Left renal pelvis (tissue), 4 donors: ENCODE data around the gene AEBP2. TPM values are rescaled to one million over a fixed set of nuclear protein-coding genes. Genes with fewer than 3 reads are reported as not detected.
"Not testable (repeated sequence)": the region's sequence is repeated elsewhere in the genome, so short reads cannot be mapped to it uniquely, and the experiment has no call there.

ENCODE experiments used
- DNase-seq, 4 donors: peaks; one replicate each; pipeline ENCODE4 v3.0.0-alpha.2; 2013; ENCODE audit warnings: low read depth in 4 of 4, low spot score in 3 of 4
- polyA plus RNA-seq, 4 donors: library from polyadenylated mRNA; unstranded; fragments of 120-200 nt; gene quantifications; one replicate each; pipeline ENCODE4 v1.2.1, GENCODE V29; 2013; ENCODE audit not compliant: insufficient read length in 4 of 4

Gene AEBP2, protein sequence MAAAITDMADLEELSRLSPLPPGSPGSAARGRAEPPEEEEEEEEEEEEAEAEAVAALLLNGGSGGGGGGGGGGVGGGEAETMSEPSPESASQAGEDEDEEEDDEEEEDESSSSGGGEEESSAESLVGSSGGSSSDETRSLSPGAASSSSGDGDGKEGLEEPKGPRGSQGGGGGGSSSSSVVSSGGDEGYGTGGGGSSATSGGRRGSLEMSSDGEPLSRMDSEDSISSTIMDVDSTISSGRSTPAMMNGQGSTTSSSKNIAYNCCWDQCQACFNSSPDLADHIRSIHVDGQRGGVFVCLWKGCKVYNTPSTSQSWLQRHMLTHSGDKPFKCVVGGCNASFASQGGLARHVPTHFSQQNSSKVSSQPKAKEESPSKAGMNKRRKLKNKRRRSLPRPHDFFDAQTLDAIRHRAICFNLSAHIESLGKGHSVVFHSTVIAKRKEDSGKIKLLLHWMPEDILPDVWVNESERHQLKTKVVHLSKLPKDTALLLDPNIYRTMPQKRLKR
- 10 to 100 TPM; 47.8 to 70.4 (median 60.8) TPM for polyA plus RNA-seq

DNA sequence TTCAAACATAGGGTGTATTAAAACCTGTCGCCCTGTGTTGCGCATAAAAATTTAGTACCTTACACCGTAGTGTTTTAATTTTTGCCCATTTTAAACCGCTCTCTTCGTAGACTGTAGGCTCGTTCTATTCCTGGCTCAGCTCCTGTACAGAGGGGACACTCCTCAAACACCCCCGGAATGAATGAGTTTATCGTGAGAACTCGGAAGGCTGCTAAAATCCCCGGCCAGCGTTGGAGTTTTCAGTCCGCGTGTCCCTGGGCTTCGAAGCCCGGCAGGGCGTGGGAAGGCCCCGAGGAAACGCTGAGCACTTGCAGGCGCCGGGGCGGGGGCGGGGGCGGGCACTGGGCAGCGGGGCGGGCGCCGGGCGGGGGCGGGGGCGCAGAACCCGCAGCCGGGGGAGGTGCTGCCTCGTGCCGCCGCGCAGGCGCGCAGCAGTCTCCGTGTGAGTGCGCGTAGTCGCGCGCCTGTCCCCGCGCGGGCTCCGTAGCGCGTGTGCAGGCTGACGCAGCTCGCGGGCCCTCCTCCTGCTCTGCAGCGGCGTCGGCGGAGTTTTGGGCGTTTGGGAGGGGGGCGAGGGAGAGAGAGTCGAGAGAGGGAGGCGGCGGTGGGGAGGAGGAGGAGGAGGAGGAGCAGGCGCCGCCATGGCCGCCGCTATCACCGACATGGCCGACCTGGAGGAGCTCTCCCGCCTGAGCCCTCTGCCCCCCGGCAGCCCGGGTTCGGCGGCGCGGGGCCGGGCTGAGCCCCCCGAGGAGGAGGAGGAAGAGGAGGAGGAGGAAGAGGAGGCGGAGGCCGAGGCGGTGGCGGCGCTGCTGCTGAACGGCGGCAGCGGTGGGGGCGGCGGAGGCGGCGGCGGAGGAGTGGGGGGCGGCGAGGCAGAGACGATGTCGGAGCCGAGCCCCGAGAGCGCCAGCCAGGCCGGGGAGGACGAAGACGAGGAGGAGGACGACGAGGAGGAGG lies at the start of gene AEBP2:
Gene AEBP2, plus strand, starts transcription at position 434 of the 960 bp plus-strand sequence. Its CDS starts 208 bp downstream, at position 642.
- peak; percentile 83 to 88 (median 86) for DNase-seq

DNA sequence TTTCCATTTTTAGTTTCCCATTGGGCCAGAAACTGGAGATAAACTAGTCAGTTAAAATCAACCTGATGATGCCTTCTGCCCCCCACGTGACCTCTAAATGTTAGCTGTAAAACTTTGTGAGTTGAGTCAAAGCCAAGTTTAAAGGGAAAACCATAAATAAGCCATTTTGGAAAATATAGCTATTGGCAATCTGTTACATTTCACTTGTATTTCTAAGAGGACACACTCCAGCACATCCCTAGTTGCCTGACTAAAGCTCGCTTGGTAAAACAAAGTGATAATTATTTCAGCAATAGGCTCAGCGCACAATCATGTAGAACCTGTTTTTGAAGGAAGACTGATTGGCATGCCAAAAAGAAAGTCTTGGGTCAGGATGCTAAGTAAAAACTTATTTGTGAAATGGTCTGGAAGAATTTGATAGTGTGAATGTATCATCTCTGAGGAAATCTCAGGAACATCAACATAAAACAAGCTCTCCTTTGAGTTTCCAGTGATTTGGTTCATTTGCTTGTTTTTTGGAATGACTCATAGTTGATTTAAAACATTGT lies 49.2 kb upstream of the AEBP2 start:
- peak in 3 of 4 donors; percentile 15 to 32 (median 23) for DNase-seq

DNA sequence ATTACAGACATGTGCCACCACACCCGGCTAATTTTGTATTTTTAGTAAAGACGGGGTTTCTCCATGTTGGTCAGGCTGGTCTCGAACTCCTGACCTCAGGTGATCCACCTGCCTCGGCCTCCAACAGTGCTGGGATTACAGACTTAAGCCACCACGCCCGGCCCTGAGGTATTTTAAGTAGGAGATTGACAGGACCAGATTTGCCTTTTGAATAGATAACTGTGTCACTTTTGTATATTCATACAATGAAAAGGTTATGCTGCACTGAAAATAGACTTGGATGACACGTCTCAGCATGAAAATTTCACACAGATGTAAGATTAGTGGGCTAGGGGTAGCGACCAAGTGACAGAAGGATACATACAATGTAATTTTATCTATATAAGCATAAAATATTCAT lies 46.6 kb upstream of the AEBP2 start:
- not testable (repeated sequence) for DNase-seq

DNA sequence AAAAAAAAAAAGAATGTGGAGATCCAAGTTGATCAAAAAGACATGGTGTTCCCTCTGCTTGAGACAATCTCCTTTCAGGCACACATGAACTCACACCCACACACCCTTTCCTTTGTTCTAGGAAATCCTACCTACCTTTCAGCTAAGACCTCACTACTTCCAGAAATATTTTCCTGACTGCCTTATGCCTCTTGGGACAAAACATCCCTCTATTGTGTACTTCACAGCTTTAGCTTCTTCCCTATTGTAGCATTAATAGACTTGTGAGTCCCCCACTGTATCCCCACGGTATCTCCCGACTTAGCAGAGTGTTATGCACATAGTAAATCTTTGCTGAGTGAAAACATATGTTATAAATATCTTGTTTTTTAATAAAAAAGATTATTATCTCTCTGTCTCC lies 44.9 kb upstream of the AEBP2 start:
- DNase-seq, result no peak

DNA sequence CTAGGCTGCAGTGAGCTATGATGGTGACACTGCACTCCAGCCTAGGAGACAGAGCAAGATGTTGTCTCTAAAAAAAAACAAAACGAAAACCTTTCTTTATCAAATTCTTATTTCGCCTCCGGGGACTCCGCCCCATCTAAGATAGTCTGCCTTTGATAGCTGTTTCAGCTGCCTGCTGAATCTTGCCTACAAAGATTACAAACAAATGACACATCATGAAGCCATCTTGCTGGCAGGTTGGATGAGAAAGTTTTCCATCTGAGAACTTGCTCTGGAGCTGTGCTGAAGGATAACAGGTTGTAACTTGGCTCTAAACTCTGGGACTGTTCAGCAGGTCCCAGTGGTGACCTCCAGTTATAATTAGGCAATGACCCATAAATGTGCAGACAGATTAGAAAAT lies 41.8 kb upstream of the AEBP2 start:
- DNase-seq, result no peak

DNA sequence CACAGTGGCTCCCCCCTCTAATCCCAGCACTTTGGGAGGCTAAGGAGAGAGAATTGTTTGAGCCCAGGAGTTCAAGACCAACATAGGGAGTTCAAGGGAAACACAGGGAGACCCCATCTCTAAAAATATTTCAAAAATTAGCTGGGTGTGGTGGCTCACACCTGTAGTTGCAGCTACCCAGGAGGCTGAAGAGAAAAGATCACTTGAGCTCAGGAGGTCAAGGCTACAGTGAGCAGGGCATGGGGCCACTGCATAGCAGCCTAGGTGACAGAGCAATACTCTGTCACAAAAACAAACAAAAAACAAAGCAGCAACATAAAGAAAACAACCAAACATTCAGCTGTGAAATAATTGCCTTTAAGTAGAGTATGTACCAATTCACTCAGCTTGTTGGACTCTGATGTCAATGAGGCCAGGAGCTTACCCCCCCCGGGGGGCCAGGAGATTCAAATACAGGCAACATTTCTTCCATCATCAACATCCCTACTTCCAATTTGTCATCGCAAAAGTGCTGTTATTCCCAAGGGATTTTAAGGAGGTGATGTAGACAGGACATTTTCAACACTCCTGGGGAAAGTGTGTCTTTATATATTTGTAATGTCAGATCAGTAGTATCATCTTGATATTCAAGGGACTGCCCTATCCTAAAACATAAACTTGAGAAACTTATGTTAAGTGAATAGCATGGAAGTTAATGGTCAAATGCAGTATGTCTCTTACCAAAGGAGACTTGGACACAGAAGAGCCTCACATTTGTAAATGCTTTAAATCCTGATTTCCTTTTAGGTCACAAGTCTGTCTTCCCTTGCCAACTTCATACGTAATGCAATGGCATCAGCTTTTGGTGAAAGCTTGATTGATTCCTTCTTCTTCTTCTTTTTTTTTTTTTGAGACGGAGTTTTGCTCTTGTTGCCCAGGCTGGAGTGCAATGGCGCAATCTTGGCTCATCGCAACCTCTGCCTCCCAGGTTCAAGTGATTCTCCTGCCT lies 40.6 kb upstream of the AEBP2 start:
- DNase-seq, result no peak

DNA sequence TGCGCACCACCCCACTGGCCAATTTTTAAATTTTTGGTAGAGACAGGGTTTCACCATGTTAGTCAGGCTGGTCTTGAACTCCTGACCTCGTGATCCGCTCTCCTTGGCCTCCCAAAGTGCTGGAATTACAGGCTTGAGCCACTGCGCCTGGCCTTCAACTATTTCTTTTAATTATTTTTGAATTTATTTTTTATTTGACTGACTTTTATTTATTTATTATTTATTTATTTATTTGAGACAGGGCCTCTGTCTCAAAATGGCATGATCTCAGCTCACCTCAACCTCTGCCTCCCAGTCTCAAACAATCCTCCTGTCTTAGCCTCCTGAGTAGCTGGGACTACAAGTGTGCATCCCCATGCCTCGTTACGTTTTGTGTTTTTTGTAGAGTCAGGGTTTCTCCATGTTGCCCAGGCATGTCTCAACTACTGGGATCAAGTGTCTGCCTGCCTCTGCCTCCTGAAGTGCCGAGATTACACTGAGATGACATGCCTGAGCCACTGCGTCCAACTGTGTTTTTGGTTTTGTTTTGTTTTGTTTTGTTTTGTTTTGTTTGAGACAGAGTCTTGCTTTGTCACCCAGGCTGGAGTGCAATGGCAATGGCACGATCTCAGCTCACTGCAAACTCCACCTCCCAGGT lies 38.5 kb upstream of the AEBP2 start:
- DNase-seq, result not testable (repeated sequence)

DNA sequence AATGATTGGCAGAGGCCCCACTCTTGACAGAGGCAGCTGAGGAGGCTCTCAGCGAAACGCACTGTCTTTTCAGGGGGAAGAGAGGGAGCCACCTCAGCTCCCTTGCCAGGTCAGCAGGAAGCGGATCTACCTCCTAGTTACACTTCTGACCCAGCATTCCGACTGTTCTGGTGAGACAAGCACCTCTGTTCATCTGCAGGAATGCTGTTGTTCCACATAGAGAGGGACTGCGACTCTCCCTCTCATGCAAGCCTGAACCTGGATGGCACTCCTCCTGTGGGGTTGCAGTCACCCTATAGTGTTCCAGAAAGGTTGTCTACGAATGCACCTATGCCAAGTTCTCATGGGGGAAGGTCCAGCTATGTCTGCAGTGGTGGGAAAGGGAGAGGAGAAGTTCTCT lies 37.1 kb upstream of the AEBP2 start:
- no peak for DNase-seq

DNA sequence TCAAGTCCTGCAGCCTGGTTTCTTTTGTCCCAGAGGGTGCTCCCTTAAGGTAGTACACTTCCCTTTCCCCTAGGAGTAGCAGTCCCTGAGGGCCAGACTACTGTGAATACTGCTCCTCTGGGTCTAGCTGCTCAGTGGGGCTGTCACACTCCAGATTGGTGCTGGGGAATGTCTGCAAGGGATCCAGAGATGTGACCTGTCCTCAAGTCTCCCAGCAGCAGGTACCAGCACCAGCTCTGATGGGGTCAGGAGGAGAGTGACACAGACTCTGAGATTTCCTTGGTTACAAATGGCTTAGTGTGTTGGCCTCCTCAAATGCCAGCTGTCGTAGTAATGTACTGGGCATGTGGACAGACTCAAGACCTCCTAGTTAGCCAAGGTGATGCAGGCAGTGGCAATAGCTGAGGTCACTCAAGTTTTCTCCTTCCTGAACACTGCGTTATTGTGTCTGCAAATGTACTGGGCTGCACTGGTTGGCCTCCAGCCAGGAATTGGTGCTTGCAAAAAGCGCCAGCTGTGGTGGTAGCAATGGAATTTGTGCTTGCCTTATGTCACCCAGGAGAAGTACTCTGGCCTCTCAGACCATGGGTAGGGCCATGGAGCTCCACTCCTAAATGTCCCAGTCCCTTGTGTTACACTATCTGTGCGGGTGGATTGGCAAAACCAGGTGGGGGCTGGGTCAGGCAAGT lies 36.4 kb upstream of the AEBP2 start:
- no peak for DNase-seq

DNA sequence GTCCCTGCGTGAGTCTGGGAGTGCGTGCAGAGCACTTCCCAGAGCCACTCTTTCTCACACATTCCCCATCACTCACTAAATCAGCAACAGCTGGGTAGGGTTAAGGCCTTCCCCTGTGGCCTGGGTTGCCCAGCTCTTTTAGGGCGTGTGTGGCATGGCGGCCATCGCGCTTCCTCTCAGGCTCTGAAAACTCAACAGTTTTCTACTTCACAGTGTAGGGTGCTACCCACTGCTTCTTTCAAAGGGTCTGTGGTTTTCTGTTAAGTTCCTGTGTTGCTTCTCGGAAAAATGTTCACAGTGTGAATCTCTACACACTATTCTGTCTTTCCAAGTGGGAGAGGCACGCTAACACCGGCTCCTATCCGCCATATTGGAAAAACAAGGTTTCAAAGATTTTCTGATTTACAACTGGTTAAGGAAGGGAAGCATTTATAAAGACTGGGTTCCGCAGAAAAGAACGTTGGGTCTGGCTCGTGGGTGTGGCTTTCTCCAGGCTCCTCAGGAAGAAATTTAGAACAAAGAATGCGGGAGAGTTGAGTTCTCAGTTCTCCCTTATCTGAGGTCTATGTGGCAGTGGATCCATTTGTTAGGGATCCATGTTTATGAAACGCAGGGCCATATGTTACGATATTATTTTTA lies 34.9 kb upstream of the AEBP2 start:
- no peak for DNase-seq

DNA sequence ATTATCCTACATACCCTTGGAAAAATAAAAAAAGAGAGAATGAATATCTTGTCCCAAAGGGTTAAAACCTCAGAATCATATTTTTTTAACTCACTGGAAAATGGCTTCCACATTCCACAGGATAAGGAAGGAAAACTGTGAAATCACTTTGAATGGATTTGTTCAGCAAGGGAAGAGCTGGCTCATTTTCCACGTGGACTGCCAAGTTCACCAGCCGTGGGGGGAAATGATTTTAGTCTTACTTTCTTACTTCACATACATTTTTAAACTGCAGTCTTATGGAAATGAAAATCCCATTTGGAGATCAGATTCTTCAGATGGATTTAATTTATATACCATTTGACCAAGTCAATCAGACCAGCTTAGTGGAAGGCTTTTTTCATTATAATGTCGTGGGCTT lies 29.9 kb upstream of the AEBP2 start:
- no peak for DNase-seq

DNA sequence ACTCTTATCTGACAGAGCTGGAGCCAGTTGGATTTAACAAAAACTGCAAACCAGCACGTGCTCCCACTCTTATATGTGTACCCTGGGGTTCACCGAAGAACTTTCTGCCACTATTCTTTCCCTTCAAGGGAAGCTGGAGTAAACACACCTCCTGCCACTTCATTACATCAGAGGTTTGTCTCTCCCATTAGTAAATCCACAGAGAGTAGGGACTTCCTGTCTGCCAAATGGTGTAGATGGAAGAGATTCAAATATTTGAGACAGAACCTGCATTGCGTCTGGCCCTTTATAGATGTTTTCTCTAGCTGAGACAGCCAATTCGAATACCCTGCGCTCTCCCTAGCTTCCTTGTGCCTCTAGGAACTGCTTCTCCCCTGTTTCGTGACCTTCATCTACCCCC lies 29.1 kb upstream of the AEBP2 start:
- DNase-seq, result no peak

DNA sequence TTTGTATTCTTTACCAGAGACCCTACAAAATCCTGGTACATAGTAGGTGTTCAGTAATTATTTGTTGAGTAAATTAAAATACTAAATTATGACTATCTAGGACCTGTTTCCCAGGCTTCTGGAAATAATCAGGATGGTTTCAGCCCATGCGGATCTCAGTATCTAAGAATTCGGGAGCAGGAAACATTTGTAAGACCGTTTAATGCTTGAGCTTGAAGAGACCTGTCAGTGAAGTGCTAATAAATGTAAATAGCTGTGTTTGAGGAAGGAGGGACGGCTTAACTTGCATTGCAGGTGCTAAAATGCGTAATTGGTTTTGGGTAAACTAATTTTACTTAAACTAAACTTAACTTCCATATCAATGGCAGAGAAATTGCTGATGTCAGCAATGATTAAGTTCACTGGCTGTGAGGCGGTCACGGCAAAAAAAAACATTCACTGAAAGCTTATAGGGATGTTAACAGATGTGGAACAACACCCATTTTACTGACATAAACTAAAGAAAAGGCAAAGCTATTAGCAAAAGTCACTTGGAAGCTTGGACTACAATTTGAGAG lies 28.6 kb upstream of the AEBP2 start:
- DNase-seq, result no peak

DNA sequence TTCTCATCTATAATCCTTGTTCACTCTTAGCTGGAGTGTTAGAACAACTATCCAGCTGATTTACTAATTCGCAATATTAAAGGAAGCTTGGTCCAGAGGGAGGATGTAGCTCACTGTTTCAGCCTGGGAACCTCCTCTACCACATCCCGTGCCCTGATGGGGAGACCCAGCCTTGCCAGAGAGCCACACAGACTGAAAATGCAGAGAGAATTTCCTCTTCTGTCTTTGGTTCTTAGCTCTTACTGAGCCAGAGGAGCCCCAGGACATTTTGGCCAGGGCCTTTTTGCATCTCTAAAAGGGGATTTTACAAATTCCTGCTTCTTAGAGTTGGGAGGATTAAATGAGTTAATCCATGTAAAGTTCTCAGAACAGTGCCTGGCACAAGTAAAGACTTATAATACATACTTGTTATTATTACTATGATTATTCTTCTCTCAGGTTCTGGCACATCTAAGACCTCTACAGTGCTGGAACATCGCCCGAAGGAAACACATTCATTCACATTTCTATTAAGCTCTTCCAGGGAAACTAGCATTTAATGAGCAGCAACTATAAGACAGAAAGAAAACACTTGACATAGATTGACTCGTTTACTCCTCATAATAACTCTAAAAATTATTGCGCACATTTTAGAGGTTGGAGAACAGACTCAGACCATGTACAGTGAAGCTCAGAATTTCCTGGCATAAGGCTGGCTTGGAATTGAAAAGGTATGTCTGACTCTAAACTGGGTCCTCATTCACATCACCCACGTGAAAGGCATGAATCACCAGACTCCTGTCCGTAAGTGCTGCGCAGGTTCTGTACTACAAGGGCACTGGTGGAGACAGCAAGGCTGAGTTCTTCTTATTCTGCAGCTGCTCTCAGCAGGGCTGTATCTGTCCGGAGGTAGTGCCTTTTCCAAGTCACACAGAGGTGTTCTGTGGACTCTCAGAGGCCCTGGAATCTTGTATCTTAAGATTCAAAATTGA lies 27.8 kb upstream of the AEBP2 start:
- DNase-seq, result no peak

DNA sequence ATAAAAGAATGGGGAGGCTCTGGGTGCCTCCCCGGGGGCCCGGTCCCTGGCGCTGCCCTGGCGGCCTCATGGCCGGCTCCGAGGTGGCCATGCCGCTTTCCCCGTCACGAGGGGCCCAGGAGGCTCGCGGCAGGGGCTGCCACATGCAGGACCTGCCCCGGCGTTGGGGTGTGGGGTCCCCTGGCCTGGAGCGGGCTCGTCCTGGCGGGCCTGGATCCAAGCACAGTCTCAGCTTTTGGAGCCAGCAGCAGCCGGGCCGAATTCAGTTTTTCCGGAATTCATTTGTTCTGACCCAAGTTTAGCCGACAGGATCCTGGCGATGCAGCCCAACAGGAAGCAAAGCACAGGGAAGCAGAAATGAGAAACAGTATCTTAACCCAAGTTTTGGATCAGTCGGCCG lies 26.4 kb upstream of the AEBP2 start:
- DNase-seq, result no peak

DNA sequence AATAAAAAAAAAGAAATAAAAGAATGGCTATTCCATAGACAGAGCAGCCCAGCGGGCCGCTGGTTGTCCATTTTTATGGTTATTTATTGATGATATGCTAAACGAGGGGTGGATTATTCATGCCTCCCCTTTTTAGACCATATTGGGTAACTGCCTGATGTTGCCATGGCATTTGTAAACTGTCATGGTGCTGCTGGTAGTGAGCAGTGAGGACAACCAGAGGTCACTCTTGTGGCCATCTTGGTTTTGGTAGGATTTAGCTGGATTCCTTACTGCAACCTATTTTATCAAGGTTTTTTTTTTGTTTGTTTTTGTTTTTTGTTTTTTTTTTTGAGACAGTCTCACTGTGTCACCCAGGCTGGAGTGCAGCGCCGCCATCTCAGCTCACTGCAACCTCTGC lies 25.7 kb upstream of the AEBP2 start:
- not testable (repeated sequence) for DNase-seq

DNA sequence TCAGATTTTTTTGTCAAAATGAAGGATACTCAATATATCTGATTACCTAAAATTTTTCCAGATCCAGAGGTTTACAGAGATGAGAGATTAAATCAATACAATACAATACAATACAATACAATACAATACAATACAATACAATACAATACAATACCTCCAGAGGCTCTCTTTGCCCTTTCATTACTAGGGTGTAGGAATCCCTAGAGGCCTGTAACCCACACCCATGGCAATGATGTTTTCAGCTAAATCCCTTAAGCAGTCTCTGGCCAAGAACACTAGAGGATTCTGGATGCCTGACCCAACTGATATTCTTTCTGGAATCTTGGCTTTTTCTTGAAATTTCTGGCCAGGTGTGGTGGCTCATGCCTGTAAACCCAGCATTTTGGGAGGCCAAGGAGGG lies 23.7 kb upstream of the AEBP2 start:
- no peak for DNase-seq
